GM12892 (cell line): Measurements from ENCODE around the gene PAX9.

ENCODE experiments used
- POLR2A ChIP-seq: IDR thresholded peaks from 2 replicates; pipeline ENCODE4 v1.6.1; 2011; ENCODE audit warnings: low read depth, low read length, control low read depth
- POLR2AphosphoS5 ChIP-seq: IDR thresholded peaks from 2 replicates; pipeline ENCODE4 v1.6.1; 2011; ENCODE audit warnings: low read depth, low read length, control low read depth
- TAF1 ChIP-seq: IDR thresholded peaks from 2 replicates; pipeline ENCODE4 v1.6.1; 2011; ENCODE audit warnings: low read depth, mild to moderate bottlenecking, control low read depth, low read length, borderline replicate concordance

- TF ChIP-seq POLR2AphosphoS5 (no peak), POLR2A (no peak), TAF1 (no peak)
Observed at GRCh38 chr14:36666416-36667206, 5.0 kb downstream of the PAX9 start.
